Suprapubic skin (tissue), 4 donors: ENCODE data around the gene IMMT.

Experiments
- CTCF ChIP-seq, 2 donors: fragments of 200-600 bp in 1 of 2; fragments of 450-650 bp in 1 of 2; sonication (generic) in 1 of 2; IDR thresholded peaks; one replicate each; pipeline ENCODE4 v1.5.1; 2016 to 2019; ENCODE audit warnings: antibody characterized with exemption in 2 of 2, mild to moderate bottlenecking in 1 of 2, moderate library complexity in 1 of 2
- EP300 ChIP-seq: sonication (generic); formaldehyde crosslinking; IDR thresholded peaks from one replicate; pipeline ENCODE4 v1.6.1; 2017; ENCODE audit warnings: antibody characterized with exemption
- POLR2A ChIP-seq, 2 donors: fragments of 450-650 bp; IDR thresholded peaks; one replicate each; pipeline ENCODE4 v1.6.1; 2017; ENCODE audit warnings: antibody characterized with exemption in 2 of 2, mild to moderate bottlenecking in 2 of 2, moderate library complexity in 2 of 2
- POLR2AphosphoS5 ChIP-seq, 3 donors: sonication (generic); formaldehyde crosslinking; IDR thresholded peaks; one replicate each; pipeline ENCODE4 v1.6.1; 2017; ENCODE audit warnings: antibody characterized with exemption in 3 of 3

DNA sequence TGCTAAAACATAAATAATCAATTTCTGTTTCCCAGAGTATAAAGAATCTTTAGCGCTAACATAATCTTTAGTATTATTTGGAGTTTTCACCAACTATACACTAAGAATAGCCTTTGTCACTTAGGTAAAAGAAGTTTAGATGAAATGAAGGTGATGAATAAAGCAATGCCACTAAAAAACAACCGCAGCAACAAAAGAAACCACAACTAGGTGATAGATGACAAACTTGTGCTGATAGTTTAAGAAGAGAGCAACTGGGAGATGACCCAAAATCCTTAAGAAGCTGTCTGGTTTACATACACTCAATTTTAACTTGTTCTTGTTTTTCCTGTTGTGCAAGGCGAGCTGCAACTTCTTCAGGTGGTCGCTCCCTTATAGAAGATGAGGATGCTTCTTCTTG is 24.8 kb downstream of the IMMT start:
- TF ChIP-seq POLR2A (IDR thresholded peaks at IDR 0.05), result no peak
- TF ChIP-seq CTCF (IDR thresholded peaks at IDR 0.05), result no peak
- TF ChIP-seq POLR2AphosphoS5 (IDR thresholded peaks at IDR 0.05), result no peak
- no peak for TF ChIP-seq EP300
